GM19395 (cell line): ENCODE results near the gene ADCY4.
A peak's percentile ranks its signal among the peaks of the same experiment; 100 is the strongest.
"Not testable (repeated sequence)": the region's sequence is repeated elsewhere in the genome, so short reads cannot be mapped to it uniquely, and the experiment has no call there.

Source experiments
- ATAC-seq: cut with Tn5 transposase; IDR thresholded peaks from one replicate; pipeline ENCODE4 v1.9.1; 2021; ENCODE audit warnings: mild to moderate bottlenecking, moderate library complexity; ENCODE audit not compliant: unreplicated experiment

ADCY4 gene

DNA sequence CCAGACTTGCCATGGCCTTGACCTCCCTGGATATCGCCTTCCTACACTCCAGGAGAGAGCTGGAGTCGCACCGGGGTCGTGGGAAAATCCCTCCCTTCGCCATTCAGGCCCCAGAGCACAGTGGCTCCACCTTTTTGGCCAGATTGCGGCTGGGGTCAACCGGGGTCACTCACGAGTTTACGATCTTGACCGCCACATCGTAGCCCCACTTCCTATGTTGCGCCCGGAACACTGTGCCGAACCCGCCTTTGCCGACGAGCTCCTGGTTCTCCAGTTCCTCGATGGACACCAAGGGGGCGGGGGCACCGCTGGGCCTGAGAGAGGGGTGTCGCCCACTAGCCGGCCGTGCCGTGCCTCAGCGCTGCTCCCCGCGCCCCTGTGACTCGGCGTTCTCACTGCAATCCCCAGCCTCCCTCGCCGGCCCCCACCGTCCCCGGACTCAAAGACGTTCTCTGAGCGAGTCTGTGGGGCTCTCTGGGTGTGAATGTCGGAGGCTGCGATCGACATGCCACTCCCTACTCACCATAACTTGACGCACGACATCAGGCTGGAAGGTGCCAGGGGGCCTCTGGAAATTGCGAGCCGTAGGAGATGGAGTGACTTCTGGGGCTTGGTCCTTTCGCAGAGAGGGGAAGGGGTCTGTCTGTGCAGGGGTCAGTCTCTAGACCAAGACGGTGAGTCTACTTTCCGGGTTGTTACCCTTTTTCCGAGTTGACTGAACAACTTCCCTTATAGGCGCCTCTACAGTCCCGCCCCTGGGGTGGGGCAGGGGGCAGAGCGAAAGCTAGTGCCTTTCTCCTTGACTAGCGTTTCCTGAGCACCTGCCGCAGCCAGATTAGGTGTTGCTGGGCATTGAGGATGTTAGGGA is 4.6 kb upstream of the ADCY4 start, which contains the start of gene RIPK3:
RIPK3 (minus strand) TSS at position 708 of the 868 bp plus-strand sequence; CDS start at position 543, 165 bp downstream.
- ATAC-seq: peak; percentile 90

DNA sequence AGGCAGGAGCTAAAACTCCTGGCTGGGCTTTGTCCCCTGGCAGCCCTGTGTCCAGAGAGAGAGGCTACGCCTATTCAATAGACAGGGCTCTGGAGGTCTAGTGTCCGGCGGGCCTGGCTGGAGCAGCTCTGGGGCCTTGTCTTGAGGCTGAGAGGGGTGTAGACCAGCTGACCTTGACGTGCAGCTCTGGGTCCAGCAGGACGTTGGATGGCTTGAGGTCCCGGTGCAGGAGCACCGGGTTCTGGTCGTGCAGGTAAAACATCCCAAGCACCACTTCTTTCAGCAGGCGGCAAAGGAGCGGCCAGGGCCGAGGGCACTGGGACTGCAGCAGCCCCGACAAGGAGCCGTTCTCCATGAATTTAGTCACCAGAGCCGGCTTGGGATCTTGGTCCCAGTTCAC is 4.0 kb upstream of the ADCY4 start:
- ATAC-seq: no peak

GRCh38 chr14:24337824-24338175 is 2.9 kb upstream of the ADCY4 start:
- ATAC-seq: no peak

DNA sequence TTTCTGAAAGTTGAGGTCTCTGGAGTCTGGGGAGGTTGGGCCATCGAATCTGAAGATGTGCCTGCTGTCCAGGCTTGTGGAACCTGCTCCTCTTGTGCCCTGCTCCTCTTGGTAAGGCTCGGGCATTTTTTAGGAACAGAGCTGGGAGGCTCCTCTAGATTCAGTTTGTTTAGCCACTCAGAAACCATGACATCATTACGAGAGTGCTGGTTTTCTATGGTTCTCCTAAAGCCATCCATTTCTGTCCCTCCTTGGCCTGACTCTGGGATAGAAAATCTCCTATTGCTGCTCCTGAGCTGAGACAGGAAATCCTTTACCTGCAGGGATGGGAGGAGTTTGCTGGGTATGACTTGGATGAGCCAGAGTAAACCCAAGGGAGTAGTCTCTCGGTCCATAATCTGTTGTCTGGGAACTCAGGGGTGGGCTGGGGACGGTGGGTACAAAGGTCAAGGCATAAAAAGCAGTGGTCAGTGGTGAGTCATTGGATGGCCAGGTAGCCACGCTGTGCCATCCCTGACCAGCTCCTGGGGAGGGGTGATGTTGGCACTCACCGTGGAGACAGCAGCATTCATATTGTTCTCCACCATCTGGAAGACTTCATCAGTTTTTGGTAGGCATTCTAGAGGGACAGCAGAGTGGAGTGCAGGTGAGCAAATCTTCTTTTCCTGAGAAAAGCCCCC is 2.4 kb upstream of the ADCY4 start:
- no peak for ATAC-seq

GRCh38 chr14:24335461-24336171 is 745 bp upstream of the ADCY4 start:
- no peak for ATAC-seq

DNA sequence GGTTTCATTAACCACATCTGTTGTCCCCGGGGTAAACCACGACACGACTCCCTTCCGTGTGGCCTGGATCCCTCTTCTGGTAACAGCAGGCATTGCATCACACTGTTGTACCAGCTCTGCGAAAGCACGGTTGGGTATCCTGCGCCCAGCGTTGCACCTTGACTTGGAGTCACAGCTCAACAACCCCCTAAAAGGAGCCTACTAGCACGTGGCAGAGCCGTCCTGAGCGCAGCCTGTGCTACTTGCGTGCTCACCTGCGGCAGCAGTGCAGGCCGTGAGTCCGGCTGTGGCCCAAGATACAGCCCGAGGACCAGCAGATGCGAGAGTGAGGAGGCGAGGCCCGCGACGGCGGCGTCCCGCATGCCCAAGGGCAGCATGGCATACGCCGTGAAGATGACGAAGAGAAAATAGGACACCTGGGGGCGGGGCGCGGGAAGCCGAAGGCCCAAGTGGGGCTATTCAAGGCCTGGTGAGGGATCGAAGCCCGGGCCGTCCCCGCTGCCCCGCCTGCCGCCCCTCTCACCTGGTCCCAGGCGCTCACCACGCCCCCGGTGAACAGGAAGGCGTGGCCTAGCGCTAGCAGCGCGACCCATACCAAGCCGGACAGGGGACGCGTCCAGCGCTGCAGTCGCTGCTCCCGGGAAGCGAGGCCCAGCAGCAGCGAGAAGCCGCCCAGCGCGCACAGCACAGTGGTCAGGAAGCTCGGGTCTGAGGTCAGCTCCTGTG is 2.4 kb downstream of the ADCY4 start:
- peak; percentile 88 for ATAC-seq

GRCh38 chr14:24331731-24332267 is 3.1 kb downstream of the ADCY4 start:
- ATAC-seq: no peak

DNA sequence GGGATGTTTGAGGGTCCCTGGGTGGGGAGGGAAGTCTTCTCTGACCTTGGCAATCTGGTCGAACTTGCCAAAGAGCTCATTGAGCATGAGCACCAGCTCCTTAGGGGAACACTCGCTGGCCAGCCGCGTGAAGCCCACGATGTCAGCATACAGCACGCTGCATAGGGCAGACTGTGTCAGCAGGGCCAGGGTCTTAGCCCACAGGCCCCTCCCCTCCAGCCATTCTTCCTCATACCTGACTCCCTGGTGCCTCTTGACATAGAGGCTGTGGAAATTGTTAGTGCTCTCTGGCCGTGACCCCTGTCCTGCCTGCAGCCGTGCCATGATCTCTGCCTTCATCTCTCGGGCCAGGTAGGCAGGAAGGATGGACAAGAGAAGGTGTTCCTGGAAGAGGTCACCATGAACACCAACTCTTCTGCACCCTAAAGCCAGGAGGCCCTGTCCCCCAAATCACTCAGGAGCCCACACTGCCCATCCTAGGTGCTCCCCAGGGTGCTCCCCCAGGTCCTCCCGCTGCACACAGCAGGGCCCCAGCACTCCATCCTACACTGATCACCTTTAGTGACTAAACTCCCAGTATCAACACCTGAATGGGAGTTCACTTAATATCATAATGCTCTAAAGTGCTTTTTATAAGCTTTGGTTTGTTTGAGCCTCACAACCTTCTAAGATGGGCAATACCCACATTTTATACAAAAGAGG is 3.7 kb downstream of the ADCY4 start:
- ATAC-seq: no peak

GRCh38 chr14:24329736-24330135 is 5.1 kb downstream of the ADCY4 start:
- no peak for ATAC-seq

DNA sequence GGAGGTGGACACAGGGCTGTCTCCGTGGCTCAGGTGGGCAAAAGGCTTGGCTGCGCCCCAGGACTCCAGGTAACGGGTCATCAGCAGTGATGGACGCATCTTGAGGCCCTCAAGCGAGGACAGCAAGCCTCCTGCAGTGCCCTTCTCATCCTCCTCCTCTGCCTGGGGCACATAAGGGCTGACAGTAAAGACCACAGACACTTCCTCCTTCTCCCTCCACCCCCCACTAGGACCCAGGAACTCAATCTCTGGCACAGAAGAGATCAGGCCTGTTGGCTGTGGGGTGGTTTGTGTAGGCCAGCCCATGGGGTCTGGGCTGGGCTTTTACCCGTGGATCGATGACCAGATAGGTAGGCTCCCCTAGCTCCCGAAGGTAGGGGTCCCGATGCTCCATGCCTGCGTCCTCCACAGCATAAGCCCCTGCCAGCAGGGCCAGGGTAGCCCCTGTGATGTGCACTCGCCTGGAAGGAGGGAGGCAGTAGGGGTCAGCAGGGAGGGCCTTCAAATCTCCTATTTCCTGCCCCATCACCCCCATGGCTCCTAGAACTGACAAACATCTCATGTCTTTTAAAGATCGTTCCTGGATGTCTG is 5.7 kb downstream of the ADCY4 start:
- ATAC-seq: no peak

DNA sequence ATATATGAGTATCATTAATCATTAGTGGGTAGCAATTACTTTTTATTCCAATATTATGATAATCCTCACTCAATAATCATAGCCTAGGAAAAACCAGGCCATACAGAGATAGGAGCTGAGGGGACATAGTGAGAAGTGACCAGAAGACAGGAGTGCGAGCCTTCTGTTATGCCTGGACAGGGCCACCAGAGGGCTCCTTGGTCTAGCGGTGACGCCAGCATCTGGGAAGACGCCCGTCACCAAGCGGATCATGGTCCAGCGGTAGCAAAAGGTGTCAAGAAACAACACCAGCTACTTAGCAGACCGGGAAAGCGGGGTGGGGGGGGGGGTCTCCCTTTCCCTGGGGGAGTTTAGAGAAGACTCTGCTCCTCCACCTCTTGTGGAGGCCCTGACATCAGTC is 7.0 kb downstream of the ADCY4 start:
- not testable (repeated sequence) for ATAC-seq

DNA sequence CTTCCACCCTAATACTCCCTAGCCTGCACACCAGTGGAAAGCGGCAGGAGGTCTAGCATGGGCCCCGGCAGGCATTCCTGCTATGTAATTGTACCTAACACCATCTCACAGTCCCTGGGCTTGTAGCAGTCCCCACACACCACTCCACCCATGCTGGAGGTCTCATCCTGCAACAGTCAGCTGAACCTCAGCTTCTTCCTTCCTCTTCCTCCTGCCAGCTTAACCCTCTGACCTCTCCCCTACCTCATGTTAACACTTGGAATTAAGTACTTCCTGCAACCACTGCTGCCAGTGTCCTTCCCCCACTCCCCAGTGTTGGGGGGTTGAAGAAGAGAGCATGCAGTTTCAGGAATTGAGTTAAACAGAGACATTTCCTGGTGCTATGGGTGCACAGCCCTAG is 7.6 kb downstream of the ADCY4 start:
- ATAC-seq: no peak

GRCh38 chr14:24325963-24326362 is 8.9 kb downstream of the ADCY4 start:
- ATAC-seq: no peak

- ATAC-seq: no peak
These were observed 9.8 kb downstream of the ADCY4 start for GRCh38 chr14:24325041-24325530.

DNA sequence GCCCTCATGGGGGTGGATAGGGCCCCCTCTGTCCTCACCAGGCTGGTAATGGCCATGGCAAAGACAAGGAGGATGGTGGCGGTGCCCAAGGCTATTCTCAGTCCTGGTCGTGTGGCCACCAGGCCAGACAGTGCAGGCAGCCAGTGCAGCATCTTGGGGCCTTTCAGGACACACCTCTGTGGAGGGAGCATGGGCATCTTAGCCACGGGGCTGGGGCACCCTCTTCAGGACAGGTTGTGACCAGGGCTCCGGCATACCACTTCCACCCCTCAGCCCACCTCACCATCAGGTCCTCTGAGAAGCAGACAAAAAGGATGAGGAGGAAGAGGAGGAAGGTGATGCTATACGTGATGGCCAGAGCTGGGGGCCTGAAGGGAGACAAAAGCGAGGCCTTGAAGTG is 10.8 kb downstream of the ADCY4 start:
- ATAC-seq: no peak

DNA sequence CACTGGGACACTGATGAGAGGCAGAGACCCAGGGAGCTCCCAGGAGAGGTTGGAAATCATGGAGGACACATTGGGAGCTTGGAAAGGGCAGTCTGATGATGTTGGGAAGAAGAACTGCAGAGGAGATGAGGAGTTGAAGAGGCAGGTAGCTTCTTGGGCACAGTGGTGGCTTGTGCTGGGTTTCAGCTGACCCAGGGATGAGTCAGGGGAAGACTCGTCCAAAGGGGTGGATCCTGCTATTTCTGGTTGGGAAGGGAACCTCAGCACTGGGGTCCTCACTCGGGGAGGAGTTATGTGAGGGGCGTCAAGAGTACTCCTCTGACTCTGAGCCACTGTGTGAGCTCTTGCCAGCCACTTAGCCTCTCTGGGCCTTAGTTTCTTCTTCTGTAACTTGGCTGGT is 11.5 kb downstream of the ADCY4 start:
- ATAC-seq: no peak

- ATAC-seq: no peak
These were observed 12.2 kb downstream of the ADCY4 start for GRCh38 chr14:24322672-24323071.

GRCh38 chr14:24321212-24321975 is 13.5 kb downstream of the ADCY4 start:
- no peak for ATAC-seq
